NOMO-1 (cell line): ENCODE data around the gene MPPED1.

Experiments
- DNase-seq, 2 experiments: peaks; one replicate each; lab custom pipeline; 2025; ENCODE audit not compliant: unreplicated experiment in 2 of 2; lab: John Stamatoyannopoulos, UW

The MPPED1 gene

GRCh38 chr22:43428005-43428485 is 16.2 kb downstream of the MPPED1 start:
- DNase-seq, result no peak

GRCh38 chr22:43428521-43428920 is 16.7 kb downstream of the MPPED1 start:
- DNase-seq, result no peak

GRCh38 chr22:43429426-43429825 is 17.6 kb downstream of the MPPED1 start:
- DNase-seq, result no peak

GRCh38 chr22:43431808-43432554 is 20.2 kb downstream of the MPPED1 start:
- no peak for DNase-seq

- DNase-seq, result no peak
Observed at GRCh38 chr22:43432883-43433415, 21.1 kb downstream of the MPPED1 start.

- no peak for DNase-seq
Observed at GRCh38 chr22:43433451-43434274, 21.8 kb downstream of the MPPED1 start.

GRCh38 chr22:43434275-43434927 is 22.6 kb downstream of the MPPED1 start:
- no peak for DNase-seq

GRCh38 chr22:43434928-43435311 is 23.1 kb downstream of the MPPED1 start:
- DNase-seq, result no peak

GRCh38 chr22:43435851-43436811 is 24.3 kb downstream of the MPPED1 start:
- DNase-seq, result no peak

- no peak for DNase-seq
Observed at GRCh38 chr22:43436868-43437267, 25.1 kb downstream of the MPPED1 start.

GRCh38 chr22:43437871-43438475 is 26.2 kb downstream of the MPPED1 start:
- no peak for DNase-seq

GRCh38 chr22:43438666-43439347 is 27.0 kb downstream of the MPPED1 start:
- no peak for DNase-seq

- no peak for DNase-seq
Observed at GRCh38 chr22:43439368-43440103, 27.7 kb downstream of the MPPED1 start.

GRCh38 chr22:43440104-43440387 is 28.2 kb downstream of the MPPED1 start:
- DNase-seq, result no peak

GRCh38 chr22:43440556-43440955 is 28.7 kb downstream of the MPPED1 start:
- DNase-seq, result no peak

GRCh38 chr22:43441216-43441615 is 29.4 kb downstream of the MPPED1 start:
- no peak for DNase-seq

- DNase-seq, result no peak
Observed at GRCh38 chr22:43441751-43442150, 29.9 kb downstream of the MPPED1 start.

GRCh38 chr22:43442386-43443151 is 30.8 kb downstream of the MPPED1 start:
- DNase-seq, result no peak
